Retina (tissue), 1 donor: ENCODE data around the gene CCN5.

Experiments
- DNase-seq: peaks from one replicate; pipeline ENCODE4 v3.0.0-alpha.2; 2016

CCN5 gene

DNA sequence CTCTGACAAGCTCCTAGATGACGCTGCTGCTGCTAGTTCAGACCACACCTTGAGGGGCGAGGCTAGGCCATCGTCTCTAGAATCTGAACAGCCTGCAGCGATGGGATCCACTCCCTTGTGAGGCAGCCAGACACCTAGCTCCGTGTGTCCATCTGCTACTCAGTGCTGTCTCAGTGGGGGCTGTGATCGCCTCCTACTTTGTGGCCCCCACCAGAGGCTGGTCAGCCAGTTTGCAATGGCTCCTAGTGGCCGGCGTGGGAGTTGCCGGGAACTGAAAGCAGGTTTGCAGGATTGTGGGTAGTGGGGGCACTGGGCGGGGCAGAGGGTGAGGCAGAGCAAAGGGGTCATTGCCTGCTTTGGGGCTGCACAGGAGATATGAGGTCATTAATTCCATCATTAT, 2.8 kb downstream of the CCN5 start:
- DNase-seq: no peak

GRCh38 chr20:44719841-44720240, 4.7 kb downstream of the CCN5 start:
- no peak for DNase-seq

- no peak for DNase-seq
These were observed 5.4 kb downstream of the CCN5 start for GRCh38 chr20:44720621-44720996.

DNA sequence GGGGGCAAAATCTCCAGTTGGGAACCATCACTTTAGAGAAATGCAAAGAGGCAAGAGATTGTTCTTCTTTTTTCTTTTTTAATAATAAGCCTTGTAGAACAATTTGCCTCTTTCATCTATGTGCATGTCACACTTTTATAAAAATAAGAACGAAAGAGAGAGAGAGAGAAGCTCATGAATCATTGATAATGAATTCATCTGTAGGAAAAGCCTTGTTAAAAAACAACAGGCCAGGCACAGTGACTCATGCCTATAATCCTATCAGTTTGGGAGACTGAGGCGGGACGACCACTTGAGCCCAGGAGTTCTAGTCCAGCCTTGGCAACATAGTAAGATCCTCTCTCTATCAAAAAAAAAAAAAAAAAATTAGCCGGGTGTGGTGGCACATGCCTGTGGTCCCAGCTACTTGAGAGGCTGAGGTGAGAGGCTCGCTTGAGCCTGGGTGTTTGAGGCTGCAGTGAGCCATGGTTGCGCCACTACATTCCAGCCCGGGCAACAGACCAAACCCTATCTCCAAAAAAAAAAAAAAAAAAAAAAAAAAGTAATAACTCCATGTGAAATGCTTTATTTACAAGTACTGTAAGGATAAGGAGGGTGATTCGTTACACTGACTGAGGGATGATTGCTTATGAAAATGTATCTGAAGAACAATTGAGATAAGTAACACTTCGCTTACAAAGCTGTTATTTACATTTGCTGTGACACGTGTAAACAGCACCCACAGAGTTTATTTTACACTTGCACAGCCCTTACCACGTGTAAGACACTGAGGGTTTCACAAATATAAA, 6.0 kb downstream of the CCN5 start:
- DNase-seq: no peak

DNA sequence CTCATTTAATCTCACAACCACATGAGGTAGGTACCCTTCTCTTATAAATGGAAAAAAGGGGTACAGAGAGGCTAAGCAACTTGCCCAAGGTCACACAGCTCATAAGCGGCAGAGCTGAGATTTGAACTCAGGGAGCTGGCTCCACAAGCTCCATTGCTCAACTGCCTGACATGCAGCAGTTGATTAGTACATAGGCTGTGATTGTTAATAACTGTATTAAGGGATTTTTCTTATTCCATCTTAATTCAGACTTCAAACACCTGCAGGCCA, 6.6 kb downstream of the CCN5 start:
- DNase-seq: no peak

DNA sequence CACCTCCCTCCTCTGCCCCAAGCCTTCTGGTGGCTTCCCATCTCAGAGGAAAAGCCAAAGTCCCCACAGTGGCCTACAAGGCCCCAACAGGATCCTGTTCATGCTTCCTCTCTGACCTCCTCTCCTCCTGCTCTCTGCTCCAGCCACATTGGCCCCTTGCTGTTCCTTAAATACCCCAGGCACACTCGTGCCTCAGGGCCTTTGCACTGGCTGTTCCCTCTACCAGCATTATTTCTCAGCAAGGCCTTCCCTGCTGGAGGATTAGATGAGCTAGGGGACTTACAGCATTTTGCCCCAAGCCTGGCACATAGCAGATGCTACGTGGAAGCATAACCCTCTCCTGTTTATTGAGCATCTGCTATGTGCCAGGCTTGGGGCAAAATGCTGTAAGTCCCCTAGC, 7.8 kb downstream of the CCN5 start:
- no peak for DNase-seq

- no peak for DNase-seq
These were observed 8.2 kb downstream of the CCN5 start for GRCh38 chr20:44723391-44723790.

- no peak for DNase-seq
These were observed 8.7 kb downstream of the CCN5 start for GRCh38 chr20:44723798-44724362.

- DNase-seq: no peak
These were observed 9.4 kb downstream of the CCN5 start for GRCh38 chr20:44724423-44725091.

DNA sequence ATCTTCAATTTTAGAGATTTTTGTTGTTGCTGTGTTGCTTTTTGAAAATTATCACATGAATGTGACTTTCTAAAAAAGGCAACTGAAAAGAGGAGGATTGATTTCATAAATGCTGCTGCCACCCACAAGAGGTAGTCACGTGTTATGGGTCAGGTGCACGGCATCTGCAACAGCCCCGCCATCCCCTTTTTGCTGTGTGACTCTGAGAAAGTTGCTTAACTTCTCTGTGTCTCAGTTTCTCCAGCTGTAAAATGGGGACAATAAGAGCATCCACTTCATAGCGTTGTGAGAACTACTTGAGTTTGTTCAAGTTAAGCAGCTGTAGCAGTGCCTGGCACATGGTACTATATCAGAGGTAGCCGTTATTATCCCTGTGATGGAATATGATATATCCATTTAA, 10.7 kb downstream of the CCN5 start:
- DNase-seq: no peak

DNA sequence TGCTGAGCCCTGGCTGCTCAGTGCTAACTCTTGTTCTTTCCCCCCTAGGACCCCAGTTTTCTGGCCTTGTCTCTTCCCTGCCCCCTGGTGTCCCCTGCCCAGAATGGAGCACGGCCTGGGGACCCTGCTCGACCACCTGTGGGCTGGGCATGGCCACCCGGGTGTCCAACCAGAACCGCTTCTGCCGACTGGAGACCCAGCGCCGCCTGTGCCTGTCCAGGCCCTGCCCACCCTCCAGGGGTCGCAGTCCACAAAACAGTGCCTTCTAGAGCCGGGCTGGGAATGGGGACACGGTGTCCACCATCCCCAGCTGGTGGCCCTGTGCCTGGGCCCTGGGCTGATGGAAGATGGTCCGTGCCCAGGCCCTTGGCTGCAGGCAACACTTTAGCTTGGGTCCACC, 11.9 kb downstream of the CCN5 start:
- DNase-seq: no peak

DNA sequence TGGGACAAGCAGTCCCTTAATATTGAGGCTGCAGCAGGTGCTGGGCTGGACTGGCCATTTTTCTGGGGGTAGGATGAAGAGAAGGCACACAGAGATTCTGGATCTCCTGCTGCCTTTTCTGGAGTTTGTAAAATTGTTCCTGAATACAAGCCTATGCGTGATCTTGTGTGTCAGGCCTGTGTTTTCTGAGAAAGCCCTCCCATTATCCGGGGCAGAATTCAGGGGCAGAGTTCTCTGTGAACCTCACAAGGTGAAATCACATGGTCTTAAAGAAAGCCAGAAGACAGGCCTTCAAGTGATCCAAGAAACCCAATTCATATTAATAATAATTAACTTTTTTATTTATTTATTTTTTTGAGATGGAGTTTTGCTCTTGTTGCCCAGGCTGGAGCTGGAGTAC, 12.5 kb downstream of the CCN5 start:
- no peak for DNase-seq

DNA sequence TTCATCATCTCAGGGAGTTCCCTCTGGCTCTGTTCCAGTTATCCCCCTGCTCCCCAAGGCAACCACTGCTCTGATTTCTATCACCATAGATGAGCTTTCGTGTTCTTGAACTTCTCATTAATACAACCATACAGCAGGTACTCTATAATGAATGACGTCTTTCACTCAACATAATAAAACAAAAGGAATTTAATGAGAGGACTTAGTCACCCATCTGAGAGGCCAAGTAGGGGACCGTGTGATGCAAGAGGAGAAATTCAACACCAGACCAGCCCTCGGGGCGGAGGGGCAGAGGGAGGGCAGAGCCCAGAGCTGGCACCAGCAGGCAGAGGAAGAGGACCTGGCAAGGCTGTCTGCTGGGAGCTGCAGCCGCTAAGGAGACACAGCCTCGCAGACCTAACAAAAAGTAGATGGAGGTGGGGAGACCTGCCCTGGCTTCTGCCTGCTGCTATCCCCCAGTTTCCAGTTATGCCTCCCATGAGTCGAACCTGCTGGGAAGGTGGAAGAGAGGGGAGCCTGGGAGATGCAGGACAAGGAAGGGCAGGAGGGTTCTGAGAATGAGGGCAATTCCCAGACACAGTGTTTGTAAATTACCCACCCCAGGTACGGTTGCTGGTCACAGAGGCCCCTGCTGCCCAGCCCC, 13.8 kb downstream of the CCN5 start:
- DNase-seq: peak; percentile 58

DNA sequence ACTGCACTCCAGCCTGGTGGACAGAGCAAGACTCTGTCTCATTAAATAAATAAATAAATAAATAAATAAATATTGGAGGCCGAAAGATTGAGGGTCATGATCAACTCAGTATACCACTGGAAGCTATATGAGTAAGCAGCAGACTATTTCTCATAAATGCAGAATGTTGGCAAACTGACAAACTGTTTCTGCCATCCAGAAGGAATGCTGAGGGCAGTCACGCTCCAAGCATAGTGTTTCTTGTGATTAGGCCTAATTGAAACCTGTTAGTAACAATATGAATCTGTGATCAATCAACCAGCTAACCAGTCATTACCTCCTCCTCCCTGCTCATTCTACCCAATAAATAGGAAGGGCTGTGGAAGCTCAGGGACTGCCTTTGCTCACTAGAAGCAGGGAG, 15.3 kb downstream of the CCN5 start:
- DNase-seq: no peak

- no peak for DNase-seq
These were observed 16.5 kb downstream of the CCN5 start for GRCh38 chr20:44731657-44732056.

GRCh38 chr20:44732327-44732726, 17.2 kb downstream of the CCN5 start:
- no peak for DNase-seq

- peak; percentile 57 for DNase-seq
These were observed 18.3 kb downstream of the CCN5 start for GRCh38 chr20:44733341-44734069.

GRCh38 chr20:44734938-44735337, 19.8 kb downstream of the CCN5 start:
- DNase-seq: no peak

- no peak for DNase-seq
These were observed 20.6 kb downstream of the CCN5 start for GRCh38 chr20:44735816-44736169.

DNA sequence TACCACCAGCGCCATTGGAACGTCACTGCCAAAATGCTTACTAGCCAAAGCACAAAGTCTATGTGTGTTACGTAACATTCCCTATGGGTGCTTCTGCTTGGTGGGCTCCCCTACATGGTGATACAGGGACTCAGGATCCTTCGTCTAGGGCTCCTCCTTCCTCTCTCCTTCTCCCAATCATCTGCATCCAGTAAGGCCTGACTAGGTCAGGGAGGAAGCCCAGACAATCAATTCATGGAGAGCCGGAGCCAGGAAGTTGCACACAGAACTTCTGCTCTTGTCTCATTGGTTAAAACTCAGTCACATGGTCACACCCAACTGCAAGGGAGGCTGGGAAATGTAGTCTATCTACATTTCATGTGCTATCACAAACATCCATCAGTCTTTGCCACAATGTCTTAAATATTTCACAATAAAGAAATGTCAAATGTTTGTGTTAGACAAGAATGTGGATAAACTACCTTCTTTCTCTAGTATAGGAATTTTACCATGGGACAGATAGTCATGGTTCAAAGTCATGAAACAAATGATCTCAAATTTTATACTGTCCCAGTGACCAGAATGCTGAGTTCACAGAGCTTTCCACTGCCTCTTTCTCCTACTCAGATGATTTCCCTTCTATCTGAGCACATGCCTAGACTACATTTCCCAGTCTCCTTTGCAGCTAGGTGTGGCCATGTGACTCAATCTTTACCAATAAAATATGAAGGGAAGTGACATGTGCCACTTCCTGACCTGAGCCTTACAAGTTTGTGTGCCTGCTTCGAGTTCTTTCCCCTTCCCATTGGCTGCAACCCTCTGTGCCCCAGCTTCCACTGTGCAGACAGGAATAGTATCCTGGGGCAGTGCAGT, 21.2 kb downstream of the CCN5 start:
- DNase-seq: peak; percentile 53

DNA sequence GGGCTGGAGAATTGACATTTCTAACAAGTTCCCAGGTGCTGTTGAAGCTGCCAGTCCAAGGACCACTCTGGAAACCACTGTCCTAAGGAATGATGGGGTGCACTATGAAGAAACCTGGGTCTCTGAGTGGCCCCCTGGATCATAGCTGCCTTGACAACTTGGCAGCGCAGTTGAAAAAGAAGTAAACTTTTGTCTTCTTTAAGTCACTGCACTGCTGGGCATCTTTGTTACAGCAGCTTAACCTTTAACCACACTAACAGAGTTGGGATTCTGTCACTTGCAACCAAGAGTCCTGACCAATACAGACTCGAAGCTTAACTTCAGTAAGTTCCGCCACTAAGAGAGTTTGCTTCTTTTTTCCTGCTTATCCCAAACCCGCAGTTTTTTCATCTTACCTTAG, 21.9 kb downstream of the CCN5 start:
- no peak for DNase-seq

GRCh38 chr20:44738813-44739477, 23.8 kb downstream of the CCN5 start:
- peak; percentile 67 for DNase-seq
